Uterus (tissue), 2 donors: ENCODE measurements around the gene SYNCRIP.

ENCODE experiments used
- POLR2A ChIP-seq, 2 donors: fragments of 450-650 bp; IDR thresholded peaks; one replicate each; pipeline ENCODE4 v1.6.1; 2016; ENCODE audit warnings: antibody characterized with exemption in 2 of 2, mild to moderate bottlenecking in 1 of 2, moderate library complexity in 1 of 2
- TF ChIP-seq, protein P1 (sequence below), 4 experiments: fragments of 200-600 bp in 2 of 4; fragments of 450-650 bp in 2 of 4; sonication (generic) in 2 of 4; IDR thresholded peaks; one replicate each; pipeline ENCODE4 v1.5.1; 2016 to 2019; ENCODE audit warnings: antibody characterized with exemption in 4 of 4, mild to moderate bottlenecking in 2 of 4, moderate library complexity in 1 of 4

DNA sequence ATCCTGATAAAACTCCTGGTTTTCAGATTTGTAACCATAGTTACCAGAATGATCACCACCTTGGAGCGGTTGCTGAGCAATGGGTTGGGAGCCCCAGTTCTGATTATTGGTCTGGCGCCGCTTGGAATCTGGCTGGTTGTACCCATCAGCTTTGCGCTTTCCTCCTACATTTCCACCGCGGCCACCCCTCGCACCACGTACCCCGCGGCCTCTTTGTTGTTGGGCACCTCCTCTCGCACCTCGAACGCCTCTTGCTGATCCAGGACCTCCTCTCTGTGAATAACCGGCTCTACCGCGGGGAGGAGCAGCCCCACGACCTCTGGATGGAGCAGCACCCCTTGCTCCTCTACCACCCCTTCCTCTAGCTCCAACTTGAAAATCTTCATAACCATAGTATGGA, 27.9 kb downstream of the SYNCRIP start:
- TF ChIP-seq POLR2A (IDR thresholded peaks at IDR 0.05): no peak
- TF ChIP-seq, protein P1, sequence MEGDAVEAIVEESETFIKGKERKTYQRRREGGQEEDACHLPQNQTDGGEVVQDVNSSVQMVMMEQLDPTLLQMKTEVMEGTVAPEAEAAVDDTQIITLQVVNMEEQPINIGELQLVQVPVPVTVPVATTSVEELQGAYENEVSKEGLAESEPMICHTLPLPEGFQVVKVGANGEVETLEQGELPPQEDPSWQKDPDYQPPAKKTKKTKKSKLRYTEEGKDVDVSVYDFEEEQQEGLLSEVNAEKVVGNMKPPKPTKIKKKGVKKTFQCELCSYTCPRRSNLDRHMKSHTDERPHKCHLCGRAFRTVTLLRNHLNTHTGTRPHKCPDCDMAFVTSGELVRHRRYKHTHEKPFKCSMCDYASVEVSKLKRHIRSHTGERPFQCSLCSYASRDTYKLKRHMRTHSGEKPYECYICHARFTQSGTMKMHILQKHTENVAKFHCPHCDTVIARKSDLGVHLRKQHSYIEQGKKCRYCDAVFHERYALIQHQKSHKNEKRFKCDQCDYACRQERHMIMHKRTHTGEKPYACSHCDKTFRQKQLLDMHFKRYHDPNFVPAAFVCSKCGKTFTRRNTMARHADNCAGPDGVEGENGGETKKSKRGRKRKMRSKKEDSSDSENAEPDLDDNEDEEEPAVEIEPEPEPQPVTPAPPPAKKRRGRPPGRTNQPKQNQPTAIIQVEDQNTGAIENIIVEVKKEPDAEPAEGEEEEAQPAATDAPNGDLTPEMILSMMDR (IDR thresholded peaks at IDR 0.05): no peak
